HEK293 (cell line): ENCODE measurements around the gene WIPF3.

Experiments used
- CTCF ChIA-PET: fragments of 350-600 bp; formaldehyde crosslinking; extraction: SDS; loops from one replicate; lab custom pipeline; 2021; ENCODE audit warnings: antibody characterized with exemption; lab: Yijun Ruan, JAX
- POLR2A ChIA-PET: fragments of 300-600 bp; formaldehyde crosslinking; extraction: SDS; loops from one replicate; lab custom pipeline; 2020; ENCODE audit warnings: antibody characterized with exemption, inconsistent platforms; lab: Yijun Ruan, JAX
- H3K27ac ChIP-seq: fragments of 200-500 bp; sonication (Bioruptor generic); 2 replicates; pipeline ENCODE4 v1.5.1; 2014; ENCODE audit warnings: low read depth, low read length, control low read depth, inconsistent platforms; ENCODE audit errors: extremely low read depth
- H3K36me3 ChIP-seq, 2 experiments: fragments of 200-500 bp in 1 of 2; sonication (Bioruptor generic) in 1 of 2; 1 replicate in 1 of 2; 2 replicates in 1 of 2; pipeline ENCODE4 v1.5.1; 2014 to 2017; ENCODE audit warnings: inconsistent platforms in 2 of 2, low read length in 2 of 2; ENCODE audit not compliant: control insufficient read depth in 2 of 2, insufficient read depth in 1 of 2
- H3K4me1 ChIP-seq: fragments of 200-500 bp; sonication (Bioruptor generic); 2 replicates; pipeline ENCODE4 v1.5.1; 2014; ENCODE audit warnings: mild to moderate bottlenecking, low read length, inconsistent platforms; ENCODE audit not compliant: control insufficient read depth, insufficient read depth
- H3K4me3 ChIP-seq: 2 replicates; pipeline ENCODE4 v1.5.1; 2011; ENCODE audit warnings: low read depth, mild to moderate bottlenecking, control low read depth, low read length, moderate library complexity
- H3K9me3 ChIP-seq: fragments of 200-500 bp; sonication (Bioruptor generic); 2 replicates; pipeline ENCODE4 v1.5.1; 2014; ENCODE audit warnings: low read depth, low read length, inconsistent platforms; ENCODE audit not compliant: control insufficient read depth, insufficient read depth
- OSR2 ChIP-seq: fragments of 450-650 bp; formaldehyde crosslinking; IDR thresholded peaks from 2 replicates; pipeline ENCODE4 v1.5.1; 2016; ENCODE audit warnings: missing biosample characterization, missing genetic modification characterization
- OVOL3 ChIP-seq: fragments of 450-650 bp; formaldehyde crosslinking; IDR thresholded peaks from 2 replicates; pipeline ENCODE4 v1.5.1; 2016; ENCODE audit warnings: missing biosample characterization, missing genetic modification characterization
- PATZ1 ChIP-seq: fragments of 450-650 bp; formaldehyde crosslinking; IDR thresholded peaks from 2 replicates; pipeline ENCODE4 v1.5.1; 2016; ENCODE audit warnings: missing biosample characterization, missing genetic modification characterization
- PBX3 ChIP-seq: sonication (generic); formaldehyde crosslinking; IDR thresholded peaks from 2 replicates; pipeline ENCODE4 v1.8.1; 2022; ENCODE audit warnings: mild to moderate bottlenecking, moderate library complexity, missing genetic modification reagents
- YY2 ChIP-seq: fragments of 450-650 bp; formaldehyde crosslinking; IDR thresholded peaks from 2 replicates; pipeline ENCODE4 v1.5.1; 2016; ENCODE audit warnings: missing biosample characterization, missing genetic modification characterization
- ZBTB1 ChIP-seq: fragments of 450-650 bp; formaldehyde crosslinking; IDR thresholded peaks from 2 replicates; pipeline ENCODE4 v1.5.1; 2016; ENCODE audit warnings: missing biosample characterization, missing genetic modification characterization
- ZBTB17 ChIP-seq: fragments of 450-650 bp; formaldehyde crosslinking; IDR thresholded peaks from 2 replicates; pipeline ENCODE4 v1.5.1; 2016; ENCODE audit warnings: missing biosample characterization, missing genetic modification characterization
- ZFP41 ChIP-seq: fragments of 450-650 bp; formaldehyde crosslinking; IDR thresholded peaks from 2 replicates; pipeline ENCODE4 v1.5.1; 2016; ENCODE audit warnings: missing biosample characterization, missing genetic modification characterization, borderline replicate concordance
- ZIC2 ChIP-seq: fragments of 450-650 bp; formaldehyde crosslinking; IDR thresholded peaks from 2 replicates; pipeline ENCODE4 v1.5.1; 2016; ENCODE audit warnings: missing biosample characterization, missing genetic modification characterization
- ZNF138 ChIP-seq: fragments of 450-650 bp; formaldehyde crosslinking; IDR thresholded peaks from 2 replicates; pipeline ENCODE4 v1.5.1; 2016; ENCODE audit warnings: missing biosample characterization, missing genetic modification characterization, borderline replicate concordance
- ZNF16 ChIP-seq: fragments of 450-650 bp; formaldehyde crosslinking; IDR thresholded peaks from 2 replicates; pipeline ENCODE4 v1.5.1; 2016; ENCODE audit warnings: low read depth, missing biosample characterization, missing genetic modification characterization
- ZNF19 ChIP-seq: fragments of 450-650 bp; formaldehyde crosslinking; IDR thresholded peaks from 2 replicates; pipeline ENCODE4; 2016; ENCODE audit warnings: missing biosample characterization, missing genetic modification characterization, low read depth
- ZNF248 ChIP-seq: fragments of 450-650 bp; formaldehyde crosslinking; IDR thresholded peaks from 2 replicates; pipeline ENCODE4 v1.5.1; 2017; ENCODE audit warnings: missing biosample characterization, missing genetic modification characterization
- ZNF341 ChIP-seq: fragments of 450-650 bp; formaldehyde crosslinking; IDR thresholded peaks from 2 replicates; pipeline ENCODE4; 2016; ENCODE audit warnings: low read depth, missing biosample characterization, missing genetic modification characterization
- ZNF398 ChIP-seq: fragments of 450-650 bp; formaldehyde crosslinking; IDR thresholded peaks from 2 replicates; pipeline ENCODE4 v1.5.1; 2017; ENCODE audit warnings: missing biosample characterization, missing genetic modification characterization
- ZNF48 ChIP-seq: fragments of 450-650 bp; formaldehyde crosslinking; IDR thresholded peaks from 2 replicates; pipeline ENCODE4 v1.5.1; 2016; ENCODE audit warnings: missing biosample characterization, missing genetic modification characterization
- ZNF530 ChIP-seq: fragments of 450-650 bp; formaldehyde crosslinking; IDR thresholded peaks from 2 replicates; pipeline ENCODE4 v1.5.1; 2016; ENCODE audit warnings: low read depth, missing biosample characterization, missing genetic modification characterization
- ZNF555 ChIP-seq: fragments of 450-650 bp; formaldehyde crosslinking; conservative IDR thresholded peaks from 2 replicates; pipeline ENCODE4 v1.5.1; 2017; ENCODE audit warnings: missing biosample characterization, mild to moderate bottlenecking, missing genetic modification characterization, inconsistent platforms
- ZNF558 ChIP-seq: fragments of 450-650 bp; formaldehyde crosslinking; IDR thresholded peaks from 2 replicates; pipeline ENCODE4 v1.5.1; 2016; ENCODE audit warnings: missing biosample characterization, missing genetic modification characterization
- ZNF624 ChIP-seq: fragments of 450-650 bp; formaldehyde crosslinking; IDR thresholded peaks from 2 replicates; pipeline ENCODE4 v1.5.1; 2017; ENCODE audit warnings: missing biosample characterization, missing genetic modification characterization
- ZNF664 ChIP-seq: fragments of 450-650 bp; formaldehyde crosslinking; IDR thresholded peaks from 2 replicates; pipeline ENCODE4 v1.5.1; 2016; ENCODE audit warnings: missing biosample characterization, missing genetic modification characterization
- ZNF677 ChIP-seq: fragments of 450-650 bp; IDR thresholded peaks from 2 replicates; pipeline ENCODE4 v1.5.0; 2018; ENCODE audit warnings: missing biosample characterization, mild to moderate bottlenecking, missing genetic modification characterization, moderate library complexity
- ZNF704 ChIP-seq: fragments of 450-650 bp; formaldehyde crosslinking; IDR thresholded peaks from 2 replicates; pipeline ENCODE4 v1.5.1; 2016; ENCODE audit warnings: missing biosample characterization, missing genetic modification characterization
- ZNF785 ChIP-seq: fragments of 450-650 bp; formaldehyde crosslinking; IDR thresholded peaks from 2 replicates; pipeline ENCODE4 v1.5.1; 2016; ENCODE audit warnings: missing biosample characterization, missing genetic modification characterization
- ZNF837 ChIP-seq: fragments of 450-650 bp; formaldehyde crosslinking; IDR thresholded peaks from 2 replicates; pipeline ENCODE4 v1.5.1; 2016; ENCODE audit warnings: missing biosample characterization, missing genetic modification characterization
- TF ChIP-seq, protein P1 (sequence below): fragments of 450-650 bp; formaldehyde crosslinking; IDR thresholded peaks from 2 replicates; pipeline ENCODE4 v1.5.1; 2016; ENCODE audit warnings: missing biosample characterization, missing genetic modification characterization
- TF ChIP-seq, protein P2 (sequence below): fragments of 450-650 bp; formaldehyde crosslinking; IDR thresholded peaks from 2 replicates; pipeline ENCODE4 v1.5.1; 2016; ENCODE audit warnings: missing biosample characterization, missing genetic modification characterization, borderline replicate concordance

Gene WIPF3

GRCh38 chr7:29924684-29925083 is 118.4 kb downstream of the WIPF3 start:
- no peaks in the 10 kb centered on the region for H3K9me3 ChIP-seq
- no peaks in the 10 kb centered on the region for H3K4me1 ChIP-seq
- no peak overlapping the region for H3K4me3 ChIP-seq
- CTCF ChIA-PET: interaction anchor here (0.6 to 1.6 kb wide), 6 partner anchors 47 to 297 kb away, joined by 3 to 7 read pairs (median 4); no protein-coding TSS in a partner anchor
- no peak for TF ChIP-seq ZFP41 (tag by site-specific recombination)
- no peak for TF ChIP-seq ZNF16 (tag by site-specific recombination)
- no peak for TF ChIP-seq ZNF48 (tag by site-specific recombination)
- TF ChIP-seq ZBTB17 (tag by site-specific recombination): no peak
- TF ChIP-seq ZNF138 (tag by site-specific recombination): no peak
- TF ChIP-seq ZNF19: no peak
- no peak for TF ChIP-seq ZNF341 (tag by site-specific recombination)
- TF ChIP-seq, protein P1, sequence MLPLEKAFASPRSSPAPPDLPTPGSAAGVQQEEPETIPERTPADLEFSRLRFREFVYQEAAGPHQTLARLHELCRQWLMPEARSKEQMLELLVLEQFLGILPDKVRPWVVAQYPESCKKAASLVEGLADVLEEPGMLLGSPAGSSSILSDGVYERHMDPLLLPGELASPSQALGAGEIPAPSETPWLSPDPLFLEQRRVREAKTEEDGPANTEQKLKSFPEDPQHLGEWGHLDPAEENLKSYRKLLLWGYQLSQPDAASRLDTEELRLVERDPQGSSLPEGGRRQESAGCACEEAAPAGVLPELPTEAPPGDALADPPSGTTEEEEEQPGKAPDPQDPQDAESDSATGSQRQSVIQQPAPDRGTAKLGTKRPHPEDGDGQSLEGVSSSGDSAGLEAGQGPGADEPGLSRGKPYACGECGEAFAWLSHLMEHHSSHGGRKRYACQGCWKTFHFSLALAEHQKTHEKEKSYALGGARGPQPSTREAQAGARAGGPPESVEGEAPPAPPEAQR (tag by site-specific recombination): no peak
- TF ChIP-seq ZIC2: no peak
- no peak for TF ChIP-seq ZNF398 (tag by site-specific recombination)
- no peak for TF ChIP-seq OVOL3 (tag by site-specific recombination)
- no peak for TF ChIP-seq ZNF558
- TF ChIP-seq ZNF624 (tag by site-specific recombination): no peak
- no peak for TF ChIP-seq ZNF530 (tag by site-specific recombination)
- TF ChIP-seq ZNF248 (tag by site-specific recombination): no peak
- TF ChIP-seq ZNF555 (tag by site-specific recombination): no peak
- TF ChIP-seq ZNF677 (tag by site-specific recombination): no peak
- POLR2A ChIA-PET: no interaction called here
- peaks cover 0 to 65% of the 10 kb centered on the region in 2 experiments; a peak in 2 of 3 replicates for H3K36me3 ChIP-seq
- H3K27ac ChIP-seq: no peak overlapping the region

- H3K4me3 ChIP-seq: no peak overlapping the region
- H3K36me3 ChIP-seq: peaks cover 0 to 62% of the 10 kb centered on the region in 2 experiments
Measured at GRCh38 chr7:29926216-29926615, 119.9 kb downstream of the WIPF3 start.

More at GRCh38 chr7:29926216-29926615, 119.9 kb downstream of the WIPF3 start:
- no peak for TF ChIP-seq ZNF837 (tag by site-specific recombination)
- TF ChIP-seq, protein P2, sequence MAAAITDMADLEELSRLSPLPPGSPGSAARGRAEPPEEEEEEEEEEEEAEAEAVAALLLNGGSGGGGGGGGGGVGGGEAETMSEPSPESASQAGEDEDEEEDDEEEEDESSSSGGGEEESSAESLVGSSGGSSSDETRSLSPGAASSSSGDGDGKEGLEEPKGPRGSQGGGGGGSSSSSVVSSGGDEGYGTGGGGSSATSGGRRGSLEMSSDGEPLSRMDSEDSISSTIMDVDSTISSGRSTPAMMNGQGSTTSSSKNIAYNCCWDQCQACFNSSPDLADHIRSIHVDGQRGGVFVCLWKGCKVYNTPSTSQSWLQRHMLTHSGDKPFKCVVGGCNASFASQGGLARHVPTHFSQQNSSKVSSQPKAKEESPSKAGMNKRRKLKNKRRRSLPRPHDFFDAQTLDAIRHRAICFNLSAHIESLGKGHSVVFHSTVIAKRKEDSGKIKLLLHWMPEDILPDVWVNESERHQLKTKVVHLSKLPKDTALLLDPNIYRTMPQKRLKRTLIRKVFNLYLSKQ (tag by site-specific recombination): no peak
- TF ChIP-seq PBX3 (CRISPR knock-in tag): no peak
- TF ChIP-seq ZBTB1: no peak
- no peak for TF ChIP-seq ZNF704 (tag by site-specific recombination)
- no peak for TF ChIP-seq ZNF664 (tag by site-specific recombination)
- TF ChIP-seq YY2 (tag by site-specific recombination): no peak
- no peak for TF ChIP-seq PATZ1
- TF ChIP-seq ZNF785 (tag by site-specific recombination): no peak
- TF ChIP-seq OSR2 (tag by site-specific recombination): no peak
- no peaks in the 10 kb centered on the region for H3K9me3 ChIP-seq
- ChIA-PET CTCF (interaction anchor here (0.7 to 1.6 kb wide), 2 partner anchors 43 to 176 kb away, joined by 3 to 7 read pairs; no protein-coding TSS in a partner anchor), POLR2A (interaction anchor here (0.7 kb wide), 2 partner anchors 159 to 314 kb away, joined by 3 to 4 read pairs; no protein-coding TSS in a partner anchor)
- no peak overlapping the region for H3K27ac ChIP-seq
- no peaks in the 10 kb centered on the region for H3K4me1 ChIP-seq
